Cortex of kidney (tissue), 1 donor: ENCODE measurements around the gene HOXA3.

Source experiments
- DNase-seq: peaks from one replicate; lab custom pipeline; 2025; lab: John Stamatoyannopoulos, UW

The HOXA3 gene

GRCh38 chr7:27151931-27152815, at the start of gene HOXA3:
Gene HOXA3 (minus strand): TSS chr7:27152583. CDS start chr7:27110640, 41,943 bp downstream.
- no peak for DNase-seq

GRCh38 chr7:27201580-27202017, 49.2 kb upstream of the HOXA3 start:
- no peak for DNase-seq

GRCh38 chr7:27200761-27201579, 48.6 kb upstream of the HOXA3 start:
- no peak for DNase-seq

- DNase-seq: no peak
Observed at GRCh38 chr7:27199849-27200760, 47.7 kb upstream of the HOXA3 start, which contains the start of gene HOXA13. Gene HOXA13 (minus strand): TSS chr7:27200091. CDS start chr7:27200077, 14 bp downstream.

GRCh38 chr7:27198871-27199801, 46.8 kb upstream of the HOXA3 start:
- DNase-seq: no peak

- DNase-seq: no peak
Observed at GRCh38 chr7:27198138-27198841, 45.9 kb upstream of the HOXA3 start.

GRCh38 chr7:27197137-27198042, 45.0 kb upstream of the HOXA3 start:
- no peak for DNase-seq

GRCh38 chr7:27196287-27196767, 43.9 kb upstream of the HOXA3 start:
- DNase-seq: no peak

- no peak for DNase-seq
Observed at GRCh38 chr7:27194686-27195379, 42.5 kb upstream of the HOXA3 start.

GRCh38 chr7:27194002-27194352, 41.6 kb upstream of the HOXA3 start:
- no peak for DNase-seq

GRCh38 chr7:27193335-27194001, 41.1 kb upstream of the HOXA3 start:
- no peak for DNase-seq

GRCh38 chr7:27192546-27193334, 40.4 kb upstream of the HOXA3 start:
- DNase-seq: no peak

GRCh38 chr7:27191833-27192545, 39.6 kb upstream of the HOXA3 start:
- DNase-seq: no peak

GRCh38 chr7:27191161-27191731, 38.9 kb upstream of the HOXA3 start:
- DNase-seq: no peak

GRCh38 chr7:27189997-27190748, 37.8 kb upstream of the HOXA3 start:
- DNase-seq: no peak
